Endodermal cell (in vitro differentiated cells): Measurements from ENCODE around the gene SEC24D. TPM values are rescaled to one million over a fixed set of nuclear protein-coding genes. Genes with fewer than 3 reads are reported as not detected.

ENCODE experiments used
- DNase-seq: peaks from one replicate; pipeline ENCODE4 v3.0.0-alpha.2; 2017
- H3K27ac ChIP-seq: 2 replicates; pipeline ENCODE4 v1.5.1; 2013; ENCODE audit warnings: mild to moderate bottlenecking, low read depth, low read length, moderate library complexity
- H3K27me3 ChIP-seq: 2 replicates; pipeline ENCODE4 v1.6.1; 2013; ENCODE audit warnings: mild to moderate bottlenecking, low read length, moderate library complexity; ENCODE audit not compliant: insufficient read depth, control insufficient read depth, poor library complexity, severe bottlenecking
- H3K36me3 ChIP-seq: 2 replicates; pipeline ENCODE4 v1.7.0; 2013; ENCODE audit warnings: mild to moderate bottlenecking, low read length, moderate library complexity; ENCODE audit not compliant: control insufficient read depth, insufficient read depth
- H3K4me1 ChIP-seq: one replicate; pipeline ENCODE4 v1.7.0; 2013; ENCODE audit warnings: low read length; ENCODE audit not compliant: control insufficient read depth, insufficient read depth
- H3K4me3 ChIP-seq: 2 replicates; pipeline ENCODE4 v1.5.1; 2013; ENCODE audit warnings: mild to moderate bottlenecking, low read length, moderate library complexity
- H3K9ac ChIP-seq: 2 replicates; pipeline ENCODE4 v1.6.1; 2013; ENCODE audit warnings: mild to moderate bottlenecking, low read length, moderate library complexity; ENCODE audit not compliant: poor library complexity, severe bottlenecking; ENCODE audit errors: extremely low read depth
- H3K9me3 ChIP-seq: 2 replicates; pipeline ENCODE4 v1.6.1; 2013; ENCODE audit warnings: mild to moderate bottlenecking, low read length, moderate library complexity; ENCODE audit not compliant: control insufficient read depth
- H3K27ac Mint-ChIP-seq: 2 replicates; pipeline ENCODE4 v1.8.0; 2020; ENCODE audit warnings: mixed read lengths
- H3K27me3 Mint-ChIP-seq: 2 replicates; pipeline ENCODE4 v1.8.0; 2021; ENCODE audit warnings: mild to moderate bottlenecking, mixed read lengths; ENCODE audit not compliant: insufficient read depth
- H3K36me3 Mint-ChIP-seq: 2 replicates; pipeline ENCODE4 v1.8.0; 2020; ENCODE audit warnings: low read depth, mixed read lengths
- H3K4me1 Mint-ChIP-seq: 2 replicates; pipeline ENCODE4 v1.8.0; 2020; ENCODE audit warnings: mixed read lengths
- H3K4me3 Mint-ChIP-seq: 2 replicates; pipeline ENCODE4 v1.8.0; 2020; ENCODE audit warnings: mild to moderate bottlenecking, moderate library complexity, mixed read lengths
- H3K9me3 Mint-ChIP-seq: 2 replicates; pipeline ENCODE4 v1.8.0; 2020; ENCODE audit warnings: mild to moderate bottlenecking, mixed read lengths
- CTCF ChIP-seq: fragments of 200-600 bp; sonication (generic); conservative IDR thresholded peaks from 2 replicates; pipeline ENCODE4 v1.5.0; 2021; ENCODE audit warnings: antibody characterized with exemption, mild to moderate bottlenecking
- WGBS, 2 experiments: methylation state at CpG; one replicate each; pipeline versions ENCODE4 v1.1.5 to v1.1.7; 2013; ENCODE audit warnings: missing lambda C conversion rate in 2 of 2, mixed read lengths in 1 of 2; ENCODE audit not compliant: insufficient coverage in 1 of 2, insufficient read length in 1 of 2; 5-methylcytosine and 5-hydroxymethylcytosine counted together
- total RNA-seq, 2 donors: library from RNA; stranded (reverse); fragmentation: NEBNext Ultra II Directional in 1 of 2; extraction: Animal tissue kit (Norgen Biotek cat#: 25700) in 1 of 2; gene quantifications; 2 replicates in 1 of 2; 3 replicates in 1 of 2; pipeline ENCODE4 v1.2.1, GENCODE V29; 2021

Gene SEC24D
- total RNA-seq, 2 donors from 2014 or later, result 40.4 to 42.8 TPM

GRCh38 chr4:118817178-118817930 lies 18.6 kb downstream of the SEC24D start:
- Mint-ChIP-seq H3K4me3 (no peak overlapping the region), H3K27me3 (no peaks in the 10 kb centered on the region), H3K4me1 (no peaks in the 10 kb centered on the region), H3K27ac (no peak overlapping the region), H3K9me3 (no peaks in the 10 kb centered on the region), H3K36me3 (peaks cover 42% of the 10 kb centered on the region)
- Histone ChIP-seq H3K4me1 (no peaks in the 10 kb centered on the region), H3K36me3 (peaks cover 79% of the 10 kb centered on the region), H3K9me3 (no peaks in the 10 kb centered on the region), H3K27me3 (no peaks in the 10 kb centered on the region), H3K9ac (no peak overlapping the region), H3K27ac (no peak overlapping the region), H3K4me3 (no peak overlapping the region)
- no peak for DNase-seq
- 100% methylated on average over 1 to 4 of the region's 4 CpGs for WGBS, 2 experiments
- TF ChIP-seq CTCF, result no peak

- Histone ChIP-seq H3K4me1 (no peaks in the 10 kb centered on the region), H3K27ac (no peak overlapping the region), H3K4me3 (no peak overlapping the region), H3K9ac (no peak overlapping the region), H3K9me3 (no peaks in the 10 kb centered on the region), H3K36me3 (peaks cover 79% of the 10 kb centered on the region), H3K27me3 (no peaks in the 10 kb centered on the region)
- DNase-seq, result no peak
- WGBS, 2 experiments, result 51% methylated on average over 1 of the region's 1 CpG; no CpG with 5 or more reads in 1 of the 2 experiments
- TF ChIP-seq CTCF, result no peak
- Mint-ChIP-seq H3K4me1 (no peaks in the 10 kb centered on the region), H3K36me3 (peaks cover 42% of the 10 kb centered on the region), H3K27ac (no peak overlapping the region), H3K4me3 (no peak overlapping the region), H3K9me3 (no peaks in the 10 kb centered on the region), H3K27me3 (no peaks in the 10 kb centered on the region)
These were observed 19.3 kb downstream of the SEC24D start for GRCh38 chr4:118816538-118817177.

- peaks cover 50% of the 10 kb centered on the region for H3K36me3 Mint-ChIP-seq
- Histone ChIP-seq H3K27ac (no peak overlapping the region), H3K9ac (no peak overlapping the region), H3K9me3 (no peaks in the 10 kb centered on the region), H3K4me3 (no peak overlapping the region), H3K27me3 (no peaks in the 10 kb centered on the region), H3K4me1 (no peaks in the 10 kb centered on the region), H3K36me3 (peaks cover 84% of the 10 kb centered on the region)
- no peak for DNase-seq
- H3K9me3 Mint-ChIP-seq, result no peaks in the 10 kb centered on the region
- TF ChIP-seq CTCF, result no peak
- 97% methylated on average over 3 of the region's 3 CpGs; no CpG with 5 or more reads in 1 of the 2 experiments for WGBS, 2 experiments
- no peaks in the 10 kb centered on the region for H3K27me3 Mint-ChIP-seq
- no peaks in the 10 kb centered on the region for H3K4me1 Mint-ChIP-seq
- no peak overlapping the region for H3K4me3 Mint-ChIP-seq
- H3K27ac Mint-ChIP-seq, result no peak overlapping the region
These were observed 21.0 kb downstream of the SEC24D start for GRCh38 chr4:118814891-118815290.
